Muscle layer of colon (tissue), 2 donors: ENCODE measurements around the gene BDH2.

Experiments
- H3K27ac ChIP-seq: one replicate; pipeline ENCODE4 v1.7.0; 2013; ENCODE audit warnings: low read depth, mild to moderate bottlenecking, low read length, moderate library complexity
- H3K27me3 ChIP-seq, 2 donors: one replicate each; pipeline ENCODE4 v1.7.0; 2013; ENCODE audit warnings: low read length in 2 of 2, mild to moderate bottlenecking in 2 of 2; ENCODE audit not compliant: insufficient read depth in 2 of 2, control insufficient read depth in 1 of 2
- H3K36me3 ChIP-seq: one replicate; pipeline ENCODE4 v1.7.0; 2013; ENCODE audit warnings: mild to moderate bottlenecking, low read length; ENCODE audit not compliant: insufficient read depth
- H3K4me1 ChIP-seq: one replicate; pipeline ENCODE4 v1.7.0; 2013; ENCODE audit warnings: mild to moderate bottlenecking, low read length; ENCODE audit not compliant: insufficient read depth
- H3K4me3 ChIP-seq, 2 donors: one replicate each; pipeline ENCODE4 v1.7.0; 2013; ENCODE audit warnings: low read length in 2 of 2, low read depth in 1 of 2, mild to moderate bottlenecking in 1 of 2, moderate library complexity in 1 of 2
- H3K9ac ChIP-seq: one replicate; pipeline ENCODE4 v1.7.0; 2013; ENCODE audit warnings: low read length
- H3K9me3 ChIP-seq: one replicate; pipeline ENCODE4 v1.7.0; 2013; ENCODE audit warnings: mild to moderate bottlenecking, low read length
- donor health status: abdominal sarcoma.
- donor health status: Adenocarcinoma of cecum.

BDH2 gene

GRCh38 chr4:103052145-103052544 lies 47.5 kb downstream of the BDH2 start:
- Histone ChIP-seq H3K4me3 (no peak overlapping the region), H3K27me3 (no peaks in the 10 kb centered on the region), H3K36me3 (peaks cover 7% of the 10 kb centered on the region), H3K9ac (no peak overlapping the region), H3K27ac (no peak overlapping the region), H3K4me1 (no peaks in the 10 kb centered on the region), H3K9me3 (no peaks in the 10 kb centered on the region)

- Histone ChIP-seq H3K9ac (no peak overlapping the region), H3K9me3 (no peaks in the 10 kb centered on the region), H3K27ac (no peak overlapping the region), H3K4me3 (no peak overlapping the region), H3K4me1 (no peaks in the 10 kb centered on the region), H3K36me3 (peaks cover 7% of the 10 kb centered on the region), H3K27me3 (no peaks in the 10 kb centered on the region)
Measured at GRCh38 chr4:103050736-103051436, 48.7 kb downstream of the BDH2 start.

GRCh38 chr4:103046416-103047290 lies 53.0 kb downstream of the BDH2 start:
- Histone ChIP-seq H3K4me1 (no peaks in the 10 kb centered on the region), H3K4me3 (no peak overlapping the region), H3K27me3 (no peaks in the 10 kb centered on the region), H3K9ac (no peak overlapping the region), H3K36me3 (peaks cover 10% of the 10 kb centered on the region), H3K27ac (no peak overlapping the region), H3K9me3 (no peaks in the 10 kb centered on the region)

GRCh38 chr4:103044183-103044582 lies 55.5 kb downstream of the BDH2 start:
- Histone ChIP-seq H3K4me1 (no peaks in the 10 kb centered on the region), H3K9me3 (no peaks in the 10 kb centered on the region), H3K27ac (no peak overlapping the region), H3K4me3 (no peak overlapping the region), H3K9ac (no peak overlapping the region), H3K27me3 (no peaks in the 10 kb centered on the region), H3K36me3 (peaks cover 4% of the 10 kb centered on the region)

GRCh38 chr4:103036169-103036568 lies 63.5 kb downstream of the BDH2 start:
- Histone ChIP-seq H3K9me3 (no peaks in the 10 kb centered on the region), H3K27me3 (no peaks in the 10 kb centered on the region), H3K9ac (no peak overlapping the region), H3K4me1 (no peaks in the 10 kb centered on the region), H3K4me3 (no peak overlapping the region), H3K36me3 (peaks cover 5% of the 10 kb centered on the region), H3K27ac (no peak overlapping the region)

GRCh38 chr4:103032574-103032973 lies 67.1 kb downstream of the BDH2 start:
- Histone ChIP-seq H3K9ac (no peak overlapping the region), H3K9me3 (no peaks in the 10 kb centered on the region), H3K4me1 (no peaks in the 10 kb centered on the region), H3K36me3 (peaks cover 5% of the 10 kb centered on the region), H3K4me3 (no peak overlapping the region), H3K27ac (no peak overlapping the region), H3K27me3 (no peaks in the 10 kb centered on the region)

GRCh38 chr4:103030791-103031190 lies 68.8 kb downstream of the BDH2 start:
- Histone ChIP-seq H3K9me3 (no peaks in the 10 kb centered on the region), H3K27ac (no peak overlapping the region), H3K9ac (no peak overlapping the region)

GRCh38 chr4:103029300-103029699 lies 70.3 kb downstream of the BDH2 start:
- Histone ChIP-seq H3K27me3 (no peaks in the 10 kb centered on the region), H3K4me1 (no peaks in the 10 kb centered on the region), H3K27ac (no peak overlapping the region), H3K9me3 (no peaks in the 10 kb centered on the region), H3K36me3 (peaks cover 9% of the 10 kb centered on the region), H3K4me3 (no peak overlapping the region), H3K9ac (no peak overlapping the region)

More at GRCh38 chr4:103030791-103031190, 68.8 kb downstream of the BDH2 start:
- Histone ChIP-seq H3K4me1 (no peaks in the 10 kb centered on the region), H3K36me3 (peaks cover 5% of the 10 kb centered on the region), H3K4me3 (no peak overlapping the region), H3K27me3 (no peaks in the 10 kb centered on the region)
